Lung (tissue), 12 donors: ENCODE measurements around the gene ZNF726. TPM values are rescaled to one million over a fixed set of nuclear protein-coding genes. Genes with fewer than 3 reads are reported as not detected.
A peak's percentile ranks its signal among the peaks of the same experiment; 100 is the strongest.
"Not testable (repeated sequence)": the region's sequence is repeated elsewhere in the genome, so short reads cannot be mapped to it uniquely, and the experiment has no call there.

Experiments
- ATAC-seq: fragments of 200-7000 bp; cut with Tn5 transposase; one replicate; pipeline ENCODE4 v1.9.1; 2020; ENCODE audit warnings: moderate number of reproducible peaks; ENCODE audit not compliant: insufficient read depth, low FRiP score
- DNase-seq, 3 donors: peaks; one replicate each; pipeline ENCODE4 v3.0.0-alpha.2; 2013 to 2017
- H3K27ac ChIP-seq, 2 donors: one replicate each; pipeline ENCODE4 v1.5.1; 2013; ENCODE audit warnings: mild to moderate bottlenecking in 2 of 2, moderate library complexity in 2 of 2, control low read depth in 1 of 2, inconsistent platforms in 1 of 2, low read depth in 1 of 2, low read length in 1 of 2
- H3K27me3 ChIP-seq, 3 donors: one replicate each; pipeline ENCODE4 v1.5.1; 2013; ENCODE audit warnings: low read length in 2 of 3; ENCODE audit not compliant: control insufficient read depth in 3 of 3, insufficient read depth in 3 of 3
- H3K36me3 ChIP-seq, 4 donors: one replicate each; pipeline ENCODE4 v1.5.1; 2013; ENCODE audit warnings: low read length in 4 of 4, mild to moderate bottlenecking in 1 of 4, moderate library complexity in 1 of 4; ENCODE audit not compliant: control insufficient read depth in 4 of 4, insufficient read depth in 4 of 4
- H3K4me1 ChIP-seq, 5 donors: one replicate each; pipeline ENCODE4 v1.5.1; 2013; ENCODE audit warnings: low read length in 5 of 5, mild to moderate bottlenecking in 2 of 5, moderate library complexity in 1 of 5; ENCODE audit not compliant: control insufficient read depth in 5 of 5, insufficient read depth in 5 of 5
- H3K4me3 ChIP-seq: one replicate; pipeline ENCODE4 v1.5.1; 2013; ENCODE audit warnings: mild to moderate bottlenecking, control low read depth, moderate library complexity
- H3K9ac ChIP-seq, 2 donors: one replicate each; pipeline ENCODE4 v1.5.1; 2013; ENCODE audit warnings: low read length in 2 of 2, control low read depth in 1 of 2; ENCODE audit not compliant: insufficient read depth in 1 of 2
- H3K9me3 ChIP-seq, 4 donors: one replicate each; pipeline ENCODE4 v1.5.1; 2013; ENCODE audit warnings: low read length in 3 of 4, mild to moderate bottlenecking in 1 of 4, moderate library complexity in 1 of 4; ENCODE audit not compliant: control insufficient read depth in 4 of 4, insufficient read depth in 3 of 4
- whole genome bisulfite sequencing, 2 donors: extraction: QIAGEN DNeasy Blood & Tissue Kit; methylation state at CpG; one replicate each; pipeline ENCODE4 v1.1.7; 2013; 5-methylcytosine and 5-hydroxymethylcytosine counted together
- polyA plus RNA-seq, 2 donors: library from polyadenylated mRNA; stranded (reverse); fragments of 200-250 nt; gene quantifications; one replicate each; pipeline ENCODE4 v1.2.1, GENCODE V29; 2013
- total RNA-seq, 2 donors: library from RNA; depleted of rRNA in 1 of 2; stranded (reverse); fragments of >200 nt in 1 of 2; gene quantifications; one replicate each; pipeline ENCODE4 v1.2.1, GENCODE V29; 2014 to 2021
- TF ChIP-seq, protein P1 (sequence below): IDR thresholded peaks from 2 replicates; pipeline ENCODE4 v1.5.1; 2012; ENCODE audit warnings: mild to moderate bottlenecking; ENCODE audit errors: control extremely low read depth, extremely low read depth
- donor health status: control.
- donor health status: control.
- donor health status: Bipolar disorder and iron deficiency.
- donor health status: healthy.
- donor health status: DM: yes; HTN: yes; CAD: no.

The ZNF726 gene
- total and polyA plus RNA-seq, 4 donors, result 0.78 to 10.8 (median 4.1) TPM

DNA sequence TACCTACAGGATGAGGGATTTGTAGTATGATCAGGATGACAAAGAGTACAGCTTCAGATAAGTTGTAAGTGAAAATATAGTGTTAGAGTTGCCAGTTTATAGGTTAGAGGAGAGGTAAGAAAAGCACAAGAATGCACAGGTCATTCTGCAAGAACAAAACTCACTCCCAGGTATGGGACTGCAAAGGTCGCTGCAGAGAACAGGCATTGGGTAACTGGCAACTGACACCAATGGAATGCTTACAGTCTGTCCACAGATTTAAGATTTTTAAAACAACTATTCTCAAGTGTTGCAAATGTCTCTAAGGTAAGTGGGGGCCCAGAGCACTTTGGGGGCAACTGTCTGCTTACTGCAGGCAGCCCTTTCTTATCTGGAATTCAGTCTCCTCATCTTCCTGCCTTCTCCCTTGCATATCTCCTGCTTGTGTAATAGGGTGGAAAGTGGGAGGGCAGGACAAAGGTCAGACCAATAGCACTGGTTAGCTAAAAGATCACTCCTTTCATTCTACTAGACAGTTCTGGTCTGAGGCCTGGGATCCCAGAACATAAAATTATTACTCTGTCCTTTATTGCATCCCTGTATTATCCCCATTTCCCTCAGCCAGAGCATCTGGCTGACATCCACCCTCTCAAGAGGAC, 42.3 kb upstream of the ZNF726 start:
- TF ChIP-seq, protein P1, sequence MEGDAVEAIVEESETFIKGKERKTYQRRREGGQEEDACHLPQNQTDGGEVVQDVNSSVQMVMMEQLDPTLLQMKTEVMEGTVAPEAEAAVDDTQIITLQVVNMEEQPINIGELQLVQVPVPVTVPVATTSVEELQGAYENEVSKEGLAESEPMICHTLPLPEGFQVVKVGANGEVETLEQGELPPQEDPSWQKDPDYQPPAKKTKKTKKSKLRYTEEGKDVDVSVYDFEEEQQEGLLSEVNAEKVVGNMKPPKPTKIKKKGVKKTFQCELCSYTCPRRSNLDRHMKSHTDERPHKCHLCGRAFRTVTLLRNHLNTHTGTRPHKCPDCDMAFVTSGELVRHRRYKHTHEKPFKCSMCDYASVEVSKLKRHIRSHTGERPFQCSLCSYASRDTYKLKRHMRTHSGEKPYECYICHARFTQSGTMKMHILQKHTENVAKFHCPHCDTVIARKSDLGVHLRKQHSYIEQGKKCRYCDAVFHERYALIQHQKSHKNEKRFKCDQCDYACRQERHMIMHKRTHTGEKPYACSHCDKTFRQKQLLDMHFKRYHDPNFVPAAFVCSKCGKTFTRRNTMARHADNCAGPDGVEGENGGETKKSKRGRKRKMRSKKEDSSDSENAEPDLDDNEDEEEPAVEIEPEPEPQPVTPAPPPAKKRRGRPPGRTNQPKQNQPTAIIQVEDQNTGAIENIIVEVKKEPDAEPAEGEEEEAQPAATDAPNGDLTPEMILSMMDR, result no peak
- 85 to 92% methylated on average over 1 of the region's 1 CpG for WGBS, 2 donors
- ATAC-seq, result no peak

DNA sequence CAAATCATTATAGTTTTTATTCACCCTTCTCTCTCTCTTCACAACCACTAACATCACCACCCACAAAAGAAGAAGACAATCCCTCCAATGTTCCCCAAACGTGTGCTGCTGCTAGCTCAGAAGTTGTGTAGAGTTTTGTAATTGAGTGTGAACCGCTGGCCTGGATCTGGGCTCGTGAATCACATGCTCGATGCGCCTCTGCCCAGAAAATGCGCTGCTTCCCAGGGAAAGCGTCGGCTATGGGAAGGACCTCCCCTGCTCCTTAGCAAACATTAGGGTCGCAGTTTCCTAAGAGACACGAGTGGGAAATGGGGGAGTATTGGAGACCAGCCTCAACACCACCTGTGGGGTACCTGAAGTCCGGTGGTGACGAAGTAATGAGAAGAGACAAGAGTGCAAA, 38.4 kb upstream of the ZNF726 start:
- DNase-seq (peak; percentile 44 to 65 (median 65)), ATAC-seq (no peak)
- peaks cover 0 to 6% (median 0%) of the 10 kb centered on the region in 5 donors for H3K4me1 ChIP-seq
- H3K36me3 ChIP-seq, result no peaks in the 10 kb centered on the region
- H3K9ac ChIP-seq, result peak overlapping the region in 1 of 2 donors; percentile 32
- WGBS, 2 donors, result 45 to 58% methylated on average over 12 of the region's 12 CpGs
- H3K27me3 ChIP-seq, result no peaks in the 10 kb centered on the region
- no peak overlapping the region for H3K4me3 ChIP-seq
- TF ChIP-seq, protein P1, result no peak
- peaks cover 0 to 8% (median 2%) of the 10 kb centered on the region in 4 donors for H3K9me3 ChIP-seq
- no peak overlapping the region for H3K27ac ChIP-seq

More for the DNA sequence above, 42.3 kb upstream of the ZNF726 start:
- Histone ChIP-seq H3K9ac (no peak overlapping the region), H3K36me3 (peaks cover 0 to 3% (median 0%) of the 10 kb centered on the region in 4 donors), H3K27ac (no peak overlapping the region), H3K9me3 (peaks cover 0 to 8% (median 1%) of the 10 kb centered on the region in 4 donors), H3K4me3 (no peak overlapping the region), H3K27me3 (no peaks in the 10 kb centered on the region), H3K4me1 (peaks cover 0 to 4% (median 0%) of the 10 kb centered on the region in 5 donors)
- DNase-seq, result no peak

DNA sequence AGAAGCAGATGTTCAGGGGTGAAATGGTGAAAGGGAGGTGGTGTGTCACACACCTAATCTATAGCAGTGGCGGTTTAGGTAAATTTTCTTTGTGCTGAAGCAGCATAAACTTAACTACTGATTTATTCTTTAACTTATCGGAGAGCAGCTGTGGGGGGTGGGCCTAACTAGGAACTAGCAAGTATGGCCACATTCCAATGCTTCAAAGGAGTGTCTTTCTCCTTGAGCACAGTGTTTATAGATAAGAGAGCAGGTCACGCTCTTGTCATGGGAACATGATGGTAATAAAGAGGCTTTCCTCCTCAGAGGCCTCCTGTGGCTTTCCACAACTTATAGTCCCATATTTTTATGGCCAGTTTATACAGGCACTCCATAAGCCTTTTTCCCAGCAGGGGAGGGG, 37.9 kb upstream of the ZNF726 start:
- H3K27me3 ChIP-seq, ATAC-seq, H3K4me3 ChIP-seq, H3K9me3 ChIP-seq, H3K9ac ChIP-seq, H3K4me1 ChIP-seq, H3K27ac ChIP-seq, H3K36me3 ChIP-seq: not testable (repeated sequence)
- WGBS, 2 donors, result 36 to 67% methylated on average over 3 of the region's 3 CpGs
- peak; percentile 60 to 69 (median 65) for DNase-seq

DNA sequence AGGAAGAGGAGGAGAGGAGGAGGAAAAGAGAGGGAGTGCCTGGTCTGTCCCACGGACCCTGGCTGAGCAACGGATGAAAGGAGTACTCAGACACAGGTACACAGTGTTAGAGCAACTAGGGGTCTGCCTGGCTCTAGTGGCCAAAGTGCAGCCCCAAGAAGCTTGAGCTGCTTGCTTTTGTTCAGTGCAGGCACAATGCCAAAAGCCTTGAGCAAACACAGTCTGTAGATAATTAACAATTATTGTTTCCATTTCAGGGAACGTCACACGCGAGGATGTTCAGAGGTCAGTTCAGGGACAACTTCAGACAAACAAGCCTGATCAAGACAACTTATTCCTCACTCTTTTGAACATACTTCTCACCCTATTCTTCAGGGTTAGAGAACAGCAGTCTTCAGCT, 32.2 kb upstream of the ZNF726 start:
- Histone ChIP-seq H3K9ac (no peak overlapping the region), H3K27me3 (no peaks in the 10 kb centered on the region), H3K36me3 (no peaks in the 10 kb centered on the region), H3K9me3 (peaks cover 0 to 8% (median 3%) of the 10 kb centered on the region in 4 donors), H3K27ac (no peak overlapping the region), H3K4me1 (peaks cover 0 to 3% (median 0%) of the 10 kb centered on the region in 5 donors), H3K4me3 (no peak overlapping the region)
- WGBS, 2 donors, result 41 to 54% methylated on average over 5 of the region's 5 CpGs
- TF ChIP-seq, protein P1, result no peak
- DNase-seq, result peak in 2 of 3 donors; percentile 46 to 54
- ATAC-seq, result no peak
